ENCODE results near the gene HCLS1. TPM values are rescaled to one million over a fixed set of nuclear protein-coding genes. Genes with fewer than 3 reads are reported as not detected.
"Not testable (repeated sequence)": the region's sequence is repeated elsewhere in the genome, so short reads cannot be mapped to it uniquely, and the experiment has no call there.

Gene HCLS1
- total and polyA plus RNA-seq, 2 experiments from 2014 or later, result 28.6 to 39.2 TPM

DNA sequence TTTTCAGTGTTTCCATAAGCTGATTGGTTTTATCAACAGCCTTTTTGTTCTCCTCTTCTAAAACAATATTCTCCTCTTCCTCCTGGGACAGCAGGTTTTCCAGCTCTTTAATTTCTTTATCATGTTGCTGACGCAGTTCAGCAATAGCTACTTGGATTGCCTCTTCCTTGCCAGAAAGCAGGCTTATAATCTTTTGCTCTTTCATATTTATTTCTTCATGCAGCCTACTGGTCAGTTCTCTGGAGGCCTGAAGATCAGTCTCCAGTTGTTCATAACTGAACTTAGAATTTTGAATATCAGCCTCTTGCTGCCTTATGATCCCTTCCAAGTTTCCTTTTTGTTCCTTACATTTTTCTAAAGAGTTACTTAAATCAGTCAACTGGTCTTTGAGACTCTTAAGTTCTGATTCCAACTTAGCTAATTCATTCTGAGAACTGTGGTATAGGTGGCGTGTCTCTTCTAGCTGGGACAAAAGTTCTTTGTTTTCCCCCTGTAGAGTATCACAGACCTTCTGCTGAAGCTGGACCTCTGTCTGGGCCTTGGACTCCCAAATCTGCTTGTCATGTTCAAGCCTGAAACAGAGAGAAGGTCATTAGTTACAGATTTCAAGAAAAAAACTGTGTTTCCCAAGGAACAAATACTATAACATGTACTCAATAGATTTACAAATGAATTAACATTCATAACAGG, 31.5 kb upstream of the HCLS1 start:
- peaks cover 73% of the 10 kb centered on the region for H3K36me3 ChIP-seq (ENCODE audit: low read depth)
- DNase-seq, result no peak
- H3K4me1 ChIP-seq (ENCODE audit: insufficient read depth), result no peaks in the 10 kb centered on the region
- H3K27ac ChIP-seq, result no peak overlapping the region
- TF ChIP-seq EZH2phosphoT487 (IDR thresholded peaks at IDR 0.05; ENCODE audit: insufficient read depth, low read depth), result no peak
- TF ChIP-seq EZH2 (IDR thresholded peaks at IDR 0.05; ENCODE audit: insufficient read depth, poor library complexity, severe bottlenecking), result no peak
- H3F3A ChIP-seq (ENCODE audit: insufficient read depth), result no peaks in the 10 kb centered on the region
- no peak overlapping the region for H3K4me2 ChIP-seq (ENCODE audit: unreplicated experiment)
- in situ Hi-C loops (cut with MboI), result no loop called here
- H3K9ac ChIP-seq, result no peak overlapping the region
- H4K20me1 ChIP-seq (ENCODE audit: insufficient read depth), result no peaks in the 10 kb centered on the region
- 0 out of 2 replicates have a peak, but pooled peaks cover 2% of the 10 kb centered on the region for H3K79me2 ChIP-seq (ENCODE audit: insufficient read depth)
- no peaks in the 10 kb centered on the region for H3K9me3 ChIP-seq (ENCODE audit: low read depth)
- no peaks in the 10 kb centered on the region for H3K27me3 ChIP-seq (replicated peaks; ENCODE audit: insufficient read depth)
- H2AFZ ChIP-seq, result no peak overlapping the region
- WGBS, 2 experiments (ENCODE audit: low coverage in 1 of 2, low lambda C conversion rate in 2 of 2, missing lambda C conversion rate in 2 of 2), result 97 to 98% methylated on average over 2 of the region's 2 CpGs
- H3K9me2 ChIP-seq (ENCODE audit: insufficient read depth), result peaks cover 6% of the 10 kb centered on the region
- H3K4me3 ChIP-seq, result no peak overlapping the region

GRCh38 chr3:121690777-121691405, 30.2 kb upstream of the HCLS1 start:
- H3K9me3 ChIP-seq (ENCODE audit: low read depth), result no peaks in the 10 kb centered on the region
- in situ Hi-C loops (cut with MboI), result no loop called here

DNA sequence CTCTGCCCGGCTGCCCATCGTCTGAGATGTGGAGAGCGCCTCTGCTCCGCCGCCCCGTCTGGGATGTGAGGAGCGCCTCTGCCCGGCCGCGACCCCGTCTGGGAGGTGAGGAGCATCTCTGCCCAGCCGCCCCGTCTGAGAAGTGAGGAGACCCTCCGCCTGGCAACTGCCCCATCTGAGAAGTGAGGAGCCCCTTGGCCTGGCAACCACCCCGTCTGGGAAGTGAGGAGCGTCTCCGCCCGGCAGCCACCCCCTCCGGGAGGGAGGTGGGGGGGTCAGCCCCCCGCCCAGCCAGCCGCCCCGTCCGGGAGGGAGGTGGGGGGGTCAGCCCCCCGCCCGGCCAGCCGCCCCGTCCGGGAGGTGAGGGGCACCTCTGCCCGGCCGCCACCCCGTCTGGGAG, 28.0 kb upstream of the HCLS1 start:
- H3K4me1 ChIP-seq (ENCODE audit: insufficient read depth); H4K20me1 ChIP-seq (ENCODE audit: insufficient read depth); H3K9ac ChIP-seq; H3K4me2 ChIP-seq (ENCODE audit: unreplicated experiment); H2AFZ ChIP-seq; H3K4me3 ChIP-seq; H3K9me2 ChIP-seq (ENCODE audit: insufficient read depth); H3K27me3 ChIP-seq (replicated peaks; ENCODE audit: insufficient read depth); H3K9me3 ChIP-seq (ENCODE audit: low read depth); in situ Hi-C loops (cut with MboI); DNase-seq; H3K27ac ChIP-seq; H3F3A ChIP-seq (ENCODE audit: insufficient read depth): not testable (repeated sequence)
- peaks cover 55% of the 10 kb centered on the region for H3K36me3 ChIP-seq (ENCODE audit: low read depth)
- H3K79me2 ChIP-seq (ENCODE audit: insufficient read depth), result peaks cover 18% of the 10 kb centered on the region; the same call in 1 of the 2 replicates
- 96 to 100% methylated on average over 1 to 31 of the region's 31 CpGs for WGBS, 2 experiments (ENCODE audit: low coverage in 1 of 2, low lambda C conversion rate in 2 of 2, missing lambda C conversion rate in 2 of 2)

More at GRCh38 chr3:121690777-121691405, 30.2 kb upstream of the HCLS1 start:
- Histone ChIP-seq H4K20me1 (ENCODE audit: insufficient read depth) (no peaks in the 10 kb centered on the region), H3K27me3 (replicated peaks; ENCODE audit: insufficient read depth) (no peaks in the 10 kb centered on the region), H3K4me1 (ENCODE audit: insufficient read depth) (no peaks in the 10 kb centered on the region), H2AFZ (no peak overlapping the region), H3F3A (ENCODE audit: insufficient read depth) (0 out of 2 replicates have a peak, but pooled peaks cover 4% of the 10 kb centered on the region), H3K4me3 (no peak overlapping the region), H3K4me2 (ENCODE audit: unreplicated experiment) (no peak overlapping the region), H3K36me3 (ENCODE audit: low read depth) (peaks cover 61% of the 10 kb centered on the region), H3K27ac (no peak overlapping the region), H3K9me2 (ENCODE audit: insufficient read depth) (0 out of 2 replicates have a peak, but pooled peaks cover under 1% of the 10 kb centered on the region), H3K9ac (no peak overlapping the region), H3K79me2 (ENCODE audit: insufficient read depth) (0 out of 2 replicates have a peak, but pooled peaks cover 7% of the 10 kb centered on the region)
- WGBS, 2 experiments (ENCODE audit: low coverage in 1 of 2, low lambda C conversion rate in 2 of 2, missing lambda C conversion rate in 2 of 2), result 94 to 100% methylated on average over 2 of the region's 2 CpGs
- DNase-seq, result no peak
- TF ChIP-seq EZH2 (IDR thresholded peaks at IDR 0.05; ENCODE audit: insufficient read depth, poor library complexity, severe bottlenecking) (no peak), EZH2phosphoT487 (IDR thresholded peaks at IDR 0.05; ENCODE audit: insufficient read depth, low read depth) (no peak)

DNA sequence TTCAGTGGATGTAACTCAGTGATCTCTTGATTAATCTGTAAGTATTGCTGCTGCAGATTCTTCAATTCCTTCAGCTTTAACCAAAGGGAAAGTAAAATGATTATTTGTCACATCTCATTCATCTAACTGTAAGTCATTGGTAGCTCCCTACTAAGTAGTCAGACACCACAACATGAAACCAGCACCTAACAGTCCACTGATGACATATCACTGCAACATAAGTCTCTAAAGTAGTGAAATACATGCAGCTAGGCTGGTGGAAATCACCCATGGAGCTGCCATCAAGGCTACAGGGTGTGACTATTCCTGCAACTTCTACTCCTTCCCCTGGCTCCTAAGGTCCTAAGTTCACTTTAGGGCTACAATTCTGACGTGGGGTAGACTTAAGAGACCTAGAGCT, 21.1 kb upstream of the HCLS1 start:
- 100% methylated on average over 1 of the region's 1 CpG for WGBS, 2 experiments (ENCODE audit: low coverage in 1 of 2, low lambda C conversion rate in 2 of 2, missing lambda C conversion rate in 2 of 2)
- no peaks in the 10 kb centered on the region for H3K9me3 ChIP-seq (ENCODE audit: low read depth)
- in situ Hi-C loops (cut with MboI), result no loop called here
- H3K4me3 ChIP-seq, result no peak overlapping the region
- no peak overlapping the region for H3K27ac ChIP-seq
- H2AFZ ChIP-seq, result no peak overlapping the region
- no peaks in the 10 kb centered on the region for H3K27me3 ChIP-seq (replicated peaks; ENCODE audit: insufficient read depth)
- H3F3A ChIP-seq (ENCODE audit: insufficient read depth), result 0 out of 2 replicates have a peak, but pooled peaks cover 4% of the 10 kb centered on the region
- no peak for DNase-seq
- no peak overlapping the region for H3K4me2 ChIP-seq (ENCODE audit: unreplicated experiment)
- H3K9me2 ChIP-seq (ENCODE audit: insufficient read depth), result no peaks in the 10 kb centered on the region
- peaks cover 48% of the 10 kb centered on the region for H3K36me3 ChIP-seq (ENCODE audit: low read depth)
- peaks cover 24% of the 10 kb centered on the region for H3K79me2 ChIP-seq (ENCODE audit: insufficient read depth)
- TF ChIP-seq EZH2phosphoT487 (IDR thresholded peaks at IDR 0.05; ENCODE audit: insufficient read depth, low read depth), result no peak
- TF ChIP-seq EZH2 (IDR thresholded peaks at IDR 0.05; ENCODE audit: insufficient read depth, poor library complexity, severe bottlenecking), result no peak
- H3K9ac ChIP-seq, result no peak overlapping the region
- no peaks in the 10 kb centered on the region for H4K20me1 ChIP-seq (ENCODE audit: insufficient read depth)
- H3K4me1 ChIP-seq (ENCODE audit: insufficient read depth), result no peaks in the 10 kb centered on the region

Measured in GM23248 (cell line).